Adipocyte (in vitro differentiated cells): ENCODE measurements around the gene YAP1.

ENCODE experiments used
- DNase-seq: peaks from one replicate; pipeline ENCODE4 v3.0.0-alpha.2; 2015; ENCODE audit warnings: low read depth
- H3K27me3 ChIP-seq: replicated peaks from 2 replicates; pipeline ENCODE4 v1.7.0; 2013; ENCODE audit warnings: mild to moderate bottlenecking, low read length, moderate library complexity; ENCODE audit not compliant: control insufficient read depth, insufficient read depth
- H3K36me3 ChIP-seq: 2 replicates; pipeline ENCODE4 v1.7.0; 2013; ENCODE audit warnings: low read length, mild to moderate bottlenecking, moderate library complexity; ENCODE audit not compliant: control insufficient read depth, insufficient read depth, severe bottlenecking
- H3K4me1 ChIP-seq: 2 replicates; pipeline ENCODE4 v1.7.0; 2013; ENCODE audit warnings: mild to moderate bottlenecking, low read length, moderate library complexity; ENCODE audit not compliant: control insufficient read depth, insufficient read depth
- H3K4me3 ChIP-seq: 2 replicates; pipeline ENCODE4 v1.7.0; 2013; ENCODE audit warnings: mild to moderate bottlenecking, low read length, moderate library complexity
- H3K9ac ChIP-seq: 2 replicates; pipeline ENCODE4 v1.7.0; 2013; ENCODE audit warnings: mild to moderate bottlenecking, low read length, moderate library complexity
- H3K9me3 ChIP-seq: 2 replicates; pipeline ENCODE4 v1.7.0; 2013; ENCODE audit warnings: mild to moderate bottlenecking, low read length, moderate library complexity; ENCODE audit not compliant: control insufficient read depth

Gene YAP1

GRCh38 chr11:102143867-102144266 lies 33.6 kb downstream of the YAP1 start:
- no peak for DNase-seq
- Histone ChIP-seq H3K9ac (peak overlapping the region; percentile 79), H3K4me1 (peaks cover 99% of the 10 kb centered on the region), H3K4me3 (peak overlapping the region; percentile 69), H3K27me3 (no peaks in the 10 kb centered on the region), H3K36me3 (no peaks in the 10 kb centered on the region), H3K9me3 (no peaks in the 10 kb centered on the region)

DNA sequence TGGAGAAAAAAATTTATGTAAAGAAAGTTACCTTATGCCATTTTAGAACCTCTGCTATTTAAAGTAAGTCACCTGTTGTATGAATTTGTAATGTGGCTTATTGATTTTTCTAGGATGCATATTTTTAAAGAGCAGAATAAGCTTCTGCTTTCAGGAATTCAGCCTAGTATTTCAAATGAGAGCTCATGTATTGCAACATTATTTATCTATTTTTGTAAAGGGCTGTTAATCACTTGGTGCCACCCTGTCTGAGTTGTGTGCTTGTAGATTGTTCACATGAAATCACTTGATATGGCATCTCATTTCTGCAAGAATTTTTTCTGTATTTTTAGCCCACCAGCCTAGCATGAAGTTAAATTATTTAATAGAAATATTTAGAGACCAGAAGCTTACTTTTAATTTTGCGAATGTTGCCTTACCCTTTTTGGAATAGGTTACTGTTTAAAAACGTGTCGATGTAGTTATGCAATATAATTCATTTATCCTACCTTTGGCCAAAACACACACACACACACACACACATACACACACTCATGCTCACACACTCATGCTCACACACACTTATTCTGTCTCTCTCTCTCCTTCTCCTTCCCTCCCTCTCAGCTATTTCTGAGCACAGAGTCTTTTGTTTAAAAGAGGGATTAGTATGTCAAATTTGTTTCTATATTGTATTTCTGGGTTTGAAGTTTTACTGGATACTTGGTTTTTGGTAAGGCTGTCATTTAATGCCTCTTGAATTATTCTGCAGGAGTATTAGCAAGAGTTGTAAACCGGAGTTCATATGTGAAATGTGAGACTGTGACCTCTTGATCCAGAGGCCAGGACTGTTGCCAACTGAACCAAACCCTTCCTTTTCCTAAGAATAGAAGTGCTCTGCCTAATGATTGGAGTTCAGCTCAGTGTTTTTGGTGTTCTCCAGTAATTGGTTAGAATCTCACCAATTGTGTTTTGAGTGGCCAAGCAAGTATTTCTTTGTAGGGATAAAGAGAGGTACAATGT lies 34.4 kb downstream of the YAP1 start:
- H3K4me3 ChIP-seq, result peak overlapping the region; percentile 69
- no peaks in the 10 kb centered on the region for H3K27me3 ChIP-seq
- H3K9me3 ChIP-seq, result no peaks in the 10 kb centered on the region
- H3K9ac ChIP-seq, result peak overlapping the region; percentile 79
- peak; percentile 73 for DNase-seq
- no peaks in the 10 kb centered on the region for H3K36me3 ChIP-seq
- H3K4me1 ChIP-seq, result peaks cover 92% of the 10 kb centered on the region

DNA sequence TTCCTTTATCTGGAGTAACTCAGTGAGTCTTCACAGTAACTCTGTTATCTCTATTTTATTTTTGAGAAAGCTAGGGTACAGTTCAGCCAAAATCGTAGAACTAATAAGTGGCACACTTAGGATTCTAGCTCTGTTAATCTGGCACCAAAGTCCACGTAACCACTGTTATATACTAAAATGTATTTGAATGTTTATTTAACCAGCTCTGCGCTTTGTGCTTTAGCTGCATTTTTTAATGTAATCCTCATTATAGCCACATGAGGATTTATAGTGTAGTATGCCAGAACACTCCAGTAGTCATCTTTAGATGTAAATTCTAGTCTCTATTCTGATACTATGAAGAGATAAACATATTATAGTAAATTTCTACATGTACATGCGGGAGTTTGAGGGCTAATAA lies 36.8 kb downstream of the YAP1 start:
- Histone ChIP-seq H3K27me3 (no peaks in the 10 kb centered on the region), H3K4me3 (no peak overlapping the region), H3K9me3 (no peaks in the 10 kb centered on the region), H3K4me1 (peaks cover 71% of the 10 kb centered on the region), H3K9ac (no peak overlapping the region), H3K36me3 (no peaks in the 10 kb centered on the region)
- no peak for DNase-seq

DNA sequence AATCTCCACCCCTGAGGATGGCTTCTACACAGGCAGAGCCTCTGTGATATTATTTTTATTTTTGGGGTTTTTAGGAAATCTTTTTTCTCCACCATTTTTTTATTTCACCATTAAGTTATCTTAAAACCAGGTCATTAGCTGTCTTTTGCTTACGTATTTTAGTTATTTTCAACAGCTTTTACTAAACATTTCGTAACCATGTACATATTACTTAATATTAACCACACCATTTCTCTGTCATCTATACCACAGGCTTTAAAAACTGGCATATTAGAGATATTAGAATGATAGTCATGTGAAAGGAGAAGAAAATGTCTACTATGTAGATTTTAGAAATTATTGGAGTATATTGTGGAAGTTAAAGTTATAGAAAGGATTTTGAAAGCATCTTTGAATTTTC lies 37.4 kb downstream of the YAP1 start:
- Histone ChIP-seq H3K9me3 (no peaks in the 10 kb centered on the region), H3K27me3 (no peaks in the 10 kb centered on the region), H3K4me3 (peak overlapping the region; percentile 10), H3K4me1 (peaks cover 71% of the 10 kb centered on the region), H3K9ac (no peak overlapping the region), H3K36me3 (no peaks in the 10 kb centered on the region)
- DNase-seq, result no peak

GRCh38 chr11:102148059-102148458 lies 37.8 kb downstream of the YAP1 start:
- Histone ChIP-seq H3K4me3 (peak overlapping the region; percentile 10), H3K9ac (no peak overlapping the region), H3K4me1 (peaks cover 71% of the 10 kb centered on the region), H3K9me3 (no peaks in the 10 kb centered on the region), H3K36me3 (no peaks in the 10 kb centered on the region), H3K27me3 (no peaks in the 10 kb centered on the region)
- no peak for DNase-seq

DNA sequence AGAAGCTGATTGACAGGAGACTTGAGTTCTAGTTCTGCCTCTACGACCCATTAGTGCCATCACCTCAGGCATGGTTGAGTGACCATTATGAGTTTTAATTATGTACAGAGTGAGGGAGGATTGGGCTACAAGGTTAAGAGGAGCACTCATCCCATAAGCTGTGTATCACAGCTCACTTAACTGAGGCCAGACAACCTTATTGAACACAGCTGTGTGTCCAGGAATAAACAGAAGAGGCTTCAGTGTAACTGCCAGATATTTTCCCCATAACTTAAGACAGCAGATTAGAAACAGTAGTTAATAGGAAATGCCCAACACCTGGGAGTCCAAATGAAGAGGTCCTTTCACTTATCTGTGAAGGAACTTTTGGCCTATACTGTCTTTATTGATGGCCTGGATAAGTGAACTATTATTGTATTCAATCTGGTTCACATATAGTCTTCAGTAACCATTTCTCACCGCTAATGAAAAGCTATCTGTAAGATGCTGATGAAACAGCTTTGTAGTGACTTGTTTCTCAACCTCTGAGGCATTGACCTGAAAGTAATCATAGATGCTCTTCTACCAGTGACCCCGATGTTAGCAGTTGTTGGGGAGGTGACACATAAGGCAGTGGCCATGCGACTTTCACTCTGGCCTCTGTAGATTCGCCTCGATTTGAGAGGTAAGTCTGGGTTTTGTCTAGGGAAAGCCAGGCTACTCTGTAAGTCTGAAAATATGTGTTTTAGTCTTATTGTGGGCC lies 41.7 kb downstream of the YAP1 start:
- H3K9ac ChIP-seq, result no peak overlapping the region
- no peaks in the 10 kb centered on the region for H3K36me3 ChIP-seq
- H3K4me3 ChIP-seq, result no peak overlapping the region
- no peak for DNase-seq
- H3K27me3 ChIP-seq, result no peaks in the 10 kb centered on the region
- no peaks in the 10 kb centered on the region for H3K9me3 ChIP-seq
- peaks cover 67% of the 10 kb centered on the region for H3K4me1 ChIP-seq

DNA sequence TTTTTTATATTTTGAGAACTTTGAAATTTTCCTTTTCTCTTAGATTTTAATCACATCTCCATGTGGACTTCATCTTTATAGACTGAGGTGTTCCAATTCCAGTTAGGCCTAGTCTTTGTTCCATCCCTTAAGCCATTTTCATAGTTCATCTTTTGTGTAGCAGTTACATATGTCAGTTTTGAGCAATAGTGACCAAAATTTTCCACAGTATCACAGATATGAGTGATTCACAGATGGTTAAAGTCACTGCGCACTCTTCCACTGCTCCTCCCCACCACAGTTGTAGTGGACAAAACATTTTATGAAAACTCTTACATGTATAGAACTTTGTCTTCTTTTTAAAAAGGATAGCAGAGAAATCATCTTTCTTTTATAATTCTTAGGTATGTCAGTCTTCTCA lies 42.8 kb downstream of the YAP1 start:
- no peaks in the 10 kb centered on the region for H3K9me3 ChIP-seq
- no peaks in the 10 kb centered on the region for H3K36me3 ChIP-seq
- no peak overlapping the region for H3K4me3 ChIP-seq
- no peaks in the 10 kb centered on the region for H3K27me3 ChIP-seq
- DNase-seq, result no peak
- peaks cover 67% of the 10 kb centered on the region for H3K4me1 ChIP-seq
- no peak overlapping the region for H3K9ac ChIP-seq

GRCh38 chr11:102154806-102155205 lies 44.6 kb downstream of the YAP1 start:
- peaks cover 69% of the 10 kb centered on the region for H3K4me1 ChIP-seq
- H3K36me3 ChIP-seq, result no peaks in the 10 kb centered on the region
- H3K4me3 ChIP-seq, result no peak overlapping the region
- no peak overlapping the region for H3K9ac ChIP-seq
- no peaks in the 10 kb centered on the region for H3K9me3 ChIP-seq
- DNase-seq, result peak; percentile 39
- no peaks in the 10 kb centered on the region for H3K27me3 ChIP-seq

DNA sequence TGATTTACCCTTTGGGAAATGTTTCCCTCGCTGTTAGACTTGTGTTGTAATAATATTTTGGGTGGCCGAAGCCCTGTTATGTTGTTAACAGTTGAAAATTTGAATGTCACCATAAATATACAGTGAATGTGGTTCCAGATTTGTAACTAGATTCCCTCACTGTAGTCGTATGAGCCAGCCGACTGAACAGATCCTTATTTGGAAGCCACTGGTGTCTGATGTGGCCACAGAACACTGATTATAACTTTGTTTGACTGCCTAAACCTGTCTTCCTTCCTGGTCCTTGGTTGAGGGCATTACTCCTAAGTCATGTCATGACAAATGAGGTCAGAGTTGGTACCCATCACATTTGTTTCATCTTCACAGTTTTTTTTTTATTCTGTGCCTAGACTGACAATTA lies 45.4 kb downstream of the YAP1 start:
- no peaks in the 10 kb centered on the region for H3K36me3 ChIP-seq
- DNase-seq, result peak; percentile 45
- H3K4me3 ChIP-seq, result no peak overlapping the region
- H3K9me3 ChIP-seq, result no peaks in the 10 kb centered on the region
- H3K4me1 ChIP-seq, result peaks cover 69% of the 10 kb centered on the region
- H3K9ac ChIP-seq, result no peak overlapping the region
- no peaks in the 10 kb centered on the region for H3K27me3 ChIP-seq

GRCh38 chr11:102157219-102157618 lies 47.0 kb downstream of the YAP1 start:
- H3K27me3 ChIP-seq, result no peaks in the 10 kb centered on the region
- H3K9me3 ChIP-seq, result no peaks in the 10 kb centered on the region
- H3K4me3 ChIP-seq, result no peak overlapping the region
- no peak overlapping the region for H3K9ac ChIP-seq
- H3K4me1 ChIP-seq, result peaks cover 65% of the 10 kb centered on the region
- H3K36me3 ChIP-seq, result no peaks in the 10 kb centered on the region
- DNase-seq, result peak; percentile 63

DNA sequence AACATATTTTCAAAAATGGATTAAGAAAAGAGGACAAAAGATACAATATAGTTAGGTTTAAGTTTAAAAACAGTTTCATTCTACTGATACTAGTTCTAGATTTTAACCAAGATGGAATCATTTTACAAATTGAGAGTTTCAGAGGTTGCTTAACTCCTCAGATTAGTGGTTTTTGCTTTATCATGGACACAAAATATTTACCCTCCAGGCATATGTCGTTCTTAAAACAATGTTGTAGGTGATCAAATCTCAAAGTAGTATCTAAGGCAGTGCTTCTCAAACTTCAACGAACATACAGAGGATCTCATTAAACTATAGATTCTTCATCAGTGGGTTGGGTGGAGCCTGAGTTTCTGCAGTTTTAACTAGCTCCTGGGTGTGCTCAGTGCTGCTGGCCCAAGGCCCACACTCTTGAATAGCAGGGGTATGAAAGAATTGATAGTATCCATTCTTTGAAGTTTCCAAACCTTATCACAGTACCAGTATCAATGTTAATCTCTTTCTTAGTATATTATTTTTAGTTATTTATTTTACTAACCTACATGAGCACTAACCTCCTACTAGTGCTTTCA lies 48.0 kb downstream of the YAP1 start:
- DNase-seq, result peak; percentile 84
- Histone ChIP-seq H3K9ac (no peak overlapping the region), H3K36me3 (peaks cover 6% of the 10 kb centered on the region), H3K4me3 (no peak overlapping the region), H3K4me1 (peaks cover 55% of the 10 kb centered on the region), H3K9me3 (no peaks in the 10 kb centered on the region), H3K27me3 (no peaks in the 10 kb centered on the region)
